Psoas muscle (tissue), 8 donors: ENCODE results near the gene COMMD10. TPM values are rescaled to one million over a fixed set of nuclear protein-coding genes. Genes with fewer than 3 reads are reported as not detected.
A peak's percentile ranks its signal among the peaks of the same experiment; 100 is the strongest.
"Not testable (repeated sequence)": the region's sequence is repeated elsewhere in the genome, so short reads cannot be mapped to it uniquely, and the experiment has no call there.

Experiments used
- ATAC-seq, 4 donors: fragments of 200-7000 bp; cut with Tn5 transposase; one replicate each; pipeline ENCODE4 v1.9.1; 2020; ENCODE audit warnings: moderate library complexity in 3 of 4, mild to moderate bottlenecking in 2 of 4
- DNase-seq, 2 donors: peaks; one replicate each; pipeline ENCODE4 v3.0.0-alpha.2; 2020
- H3K27ac ChIP-seq: fragments of 200-600 bp; one replicate; pipeline ENCODE4 v1.8.0; 2022
- H3K27me3 ChIP-seq, 3 donors: fragments of 200-600 bp in 1 of 3; one replicate each; pipeline versions ENCODE4 v1.6.1 to v1.8.0; 2013 to 2022; ENCODE audit warnings: low read length in 2 of 3, mild to moderate bottlenecking in 2 of 3, moderate library complexity in 1 of 3; ENCODE audit not compliant: insufficient read depth in 3 of 3
- H3K36me3 ChIP-seq, 2 donors: fragments of 200-600 bp in 1 of 2; one replicate each; pipeline versions ENCODE4 v1.6.1 to v1.8.0; 2013 to 2022; ENCODE audit warnings: low read depth in 1 of 2, mild to moderate bottlenecking in 1 of 2, moderate library complexity in 1 of 2; ENCODE audit not compliant: insufficient read depth in 1 of 2
- H3K4me1 ChIP-seq: fragments of 200-600 bp; one replicate; pipeline ENCODE4 v1.8.0; 2022
- H3K4me3 ChIP-seq: fragments of 200-600 bp; one replicate; pipeline ENCODE4 v1.8.0; 2022; ENCODE audit warnings: mild to moderate bottlenecking
- H3K9me3 ChIP-seq: fragments of 200-600 bp; one replicate; pipeline ENCODE4 v1.8.0; 2022
- WGBS, 3 donors: extraction: QIAGEN DNeasy Blood & Tissue Kit; methylation state at CpG; one replicate each; pipeline versions ENCODE4 v1.1.6 to v1.1.7; 2013; 5-methylcytosine and 5-hydroxymethylcytosine counted together
- intact Hi-C, 2 donors: fragments of 100-400 bp; cut with DNase I; formaldehyde crosslinking; loops; one replicate each; pipeline versions ENCODE4 v1.11.0 to v1.14.2; 2022
- polyA plus RNA-seq, 3 donors: library from polyadenylated mRNA; stranded (reverse); fragments of 200-250 nt; gene quantifications; one replicate each; pipeline ENCODE4 v1.2.3, GENCODE V29; 2013
- total RNA-seq, 4 donors: library from RNA; stranded (reverse); fragmentation: NEBNext Ultra II Directional in 2 of 4; extraction: Animal tissue kit (Norgen Biotek cat#: 25700) in 2 of 4; gene quantifications; one replicate each; pipeline versions ENCODE4 v1.2.1 to v1.2.4, GENCODE V29; 2021 to 2023
- TF ChIP-seq, protein P1 (sequence below): fragments of 200-600 bp; IDR thresholded peaks from one replicate; pipeline ENCODE4 v1.8.0; 2022; ENCODE audit warnings: antibody characterized with exemption
- donor health status: healthy with polysubstance abuse.
- donor health status: DM: no; HTN: no; CAD: no; lungs with moderate emphysema.
- donor health status: Bipolar disorder and iron deficiency.
- donor health status: healthy.
- donor health status: DM: yes; HTN: yes; CAD: no.
- donor health status: DM: no; HTN: no; CAD: no.
- donor health status: DM: no; HTN: no; CAD: no.
- donor health status: DM: yes; HTN: yes; CAD: no.

The COMMD10 gene
- total and polyA plus RNA-seq, 7 donors: 8.4 to 23.0 (median 16.7) TPM

- 32 to 43% (median 38%) methylated on average over 11 of the region's 11 CpGs for WGBS, 3 donors
- Histone ChIP-seq H3K27me3 (no peaks in the 10 kb centered on the region), H3K36me3 (peaks cover 4 to 21% of the 10 kb centered on the region in 2 donors), H3K4me1 (peaks cover 8% of the 10 kb centered on the region), H3K4me3 (peak overlapping the region; percentile 87), H3K27ac (peak overlapping the region; percentile 97), H3K9me3 (no peaks in the 10 kb centered on the region)
- ATAC-seq: peak; percentile 9 to 45 (median 28)
- TF ChIP-seq, protein P1, sequence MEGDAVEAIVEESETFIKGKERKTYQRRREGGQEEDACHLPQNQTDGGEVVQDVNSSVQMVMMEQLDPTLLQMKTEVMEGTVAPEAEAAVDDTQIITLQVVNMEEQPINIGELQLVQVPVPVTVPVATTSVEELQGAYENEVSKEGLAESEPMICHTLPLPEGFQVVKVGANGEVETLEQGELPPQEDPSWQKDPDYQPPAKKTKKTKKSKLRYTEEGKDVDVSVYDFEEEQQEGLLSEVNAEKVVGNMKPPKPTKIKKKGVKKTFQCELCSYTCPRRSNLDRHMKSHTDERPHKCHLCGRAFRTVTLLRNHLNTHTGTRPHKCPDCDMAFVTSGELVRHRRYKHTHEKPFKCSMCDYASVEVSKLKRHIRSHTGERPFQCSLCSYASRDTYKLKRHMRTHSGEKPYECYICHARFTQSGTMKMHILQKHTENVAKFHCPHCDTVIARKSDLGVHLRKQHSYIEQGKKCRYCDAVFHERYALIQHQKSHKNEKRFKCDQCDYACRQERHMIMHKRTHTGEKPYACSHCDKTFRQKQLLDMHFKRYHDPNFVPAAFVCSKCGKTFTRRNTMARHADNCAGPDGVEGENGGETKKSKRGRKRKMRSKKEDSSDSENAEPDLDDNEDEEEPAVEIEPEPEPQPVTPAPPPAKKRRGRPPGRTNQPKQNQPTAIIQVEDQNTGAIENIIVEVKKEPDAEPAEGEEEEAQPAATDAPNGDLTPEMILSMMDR: no peak
- no peak for DNase-seq
- intact Hi-C loops: loop anchor here in 1 of 2 donors (10.0 kb wide), 1 partner anchor 239 kb away; the partner anchor contains the start of genes AP3S1 and ATG12
These were observed 536 bp upstream of the COMMD10 start for GRCh38 chr5:116084287-116084691.

DNA sequence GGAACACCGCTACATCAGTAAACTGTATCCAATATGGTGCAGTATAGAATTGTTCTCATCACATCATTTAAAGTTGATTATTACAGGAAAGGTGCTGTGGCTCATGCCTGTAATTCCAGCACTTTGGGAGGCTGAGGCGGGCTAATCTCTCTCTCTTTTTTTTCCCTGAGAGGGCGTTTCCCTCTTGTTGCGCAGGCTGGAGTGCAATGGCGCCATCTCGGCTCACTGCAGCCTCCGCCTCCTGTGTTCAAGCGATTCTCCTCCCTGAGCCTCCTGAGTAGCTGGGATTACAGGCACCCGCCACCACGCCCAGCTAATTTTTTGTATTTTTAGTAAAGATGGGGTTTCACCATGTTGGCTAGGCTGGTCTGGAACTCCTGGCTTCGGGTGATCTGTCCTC is 1.5 kb downstream of the COMMD10 start:
- peaks cover 5 to 31% of the 10 kb centered on the region in 2 donors for H3K36me3 ChIP-seq
- H3K27me3 ChIP-seq, ATAC-seq, DNase-seq, H3K27ac ChIP-seq, H3K9me3 ChIP-seq, H3K4me1 ChIP-seq: not testable (repeated sequence)
- 97 to 100% (median 99%) methylated on average over 11 of the region's 11 CpGs for WGBS, 3 donors
- peak overlapping the region; percentile 87 for H3K4me3 ChIP-seq
- intact Hi-C loops: loop anchor here in 1 of 2 donors (10.0 kb wide), 1 partner anchor 242 kb away; the partner anchor contains the start of genes AP3S1 and ATG12

DNA sequence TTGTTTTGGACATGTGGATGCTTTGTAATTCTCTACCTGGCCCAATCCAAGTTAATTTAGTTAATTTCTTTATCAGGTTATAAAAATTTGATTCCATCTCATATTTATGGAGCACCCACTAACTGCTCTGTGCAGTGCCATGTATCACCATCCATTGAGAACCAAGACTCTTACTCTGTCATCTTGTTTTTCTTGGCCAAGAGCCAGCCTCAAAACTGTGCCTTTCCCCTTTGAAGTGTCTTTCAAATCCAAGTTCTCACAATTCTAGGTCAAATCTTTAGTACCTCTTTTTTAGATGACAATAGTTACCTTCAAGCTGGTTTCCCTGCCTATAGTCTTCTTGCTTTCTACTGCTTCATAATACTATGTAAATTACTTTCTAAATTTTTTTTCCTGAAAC is 3.2 kb downstream of the COMMD10 start:
- intact Hi-C loops: loop anchor here in 1 of 2 donors (10.0 kb wide), 1 partner anchor 243 kb away; the partner anchor contains the start of genes AP3S1 and ATG12
- Histone ChIP-seq H3K4me1 (peaks cover 1% of the 10 kb centered on the region), H3K27ac (no peak overlapping the region), H3K4me3 (no peak overlapping the region), H3K27me3 (no peaks in the 10 kb centered on the region), H3K36me3 (peaks cover 5 to 48% of the 10 kb centered on the region in 2 donors), H3K9me3 (no peaks in the 10 kb centered on the region)
- TF ChIP-seq, protein P1: no peak
- ATAC-seq (no peak), DNase-seq (no peak)

DNA sequence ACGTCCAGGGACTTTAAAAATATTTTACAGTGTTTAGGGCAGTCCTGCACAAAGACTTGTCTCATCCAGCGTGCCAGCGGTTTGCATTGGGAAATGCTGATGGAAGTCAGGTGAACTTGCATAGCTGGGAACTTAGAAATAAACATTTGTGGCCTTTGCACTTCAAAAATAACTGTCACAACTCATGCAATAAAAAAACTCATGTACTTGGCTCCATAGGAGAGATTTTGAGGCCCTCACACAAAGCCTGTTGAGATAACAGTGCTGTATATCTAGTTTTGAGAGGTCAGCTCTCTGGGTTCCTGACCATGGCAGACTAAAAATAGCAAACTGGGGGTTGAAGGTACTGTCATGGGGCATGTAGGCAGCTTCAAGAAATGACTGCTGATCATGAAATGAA is 5.5 kb downstream of the COMMD10 start:
- no peak for ATAC-seq
- H3K36me3 ChIP-seq: peaks cover 15 to 71% of the 10 kb centered on the region in 2 donors
- WGBS, 3 donors: 90 to 96% (median 92%) methylated on average over 3 of the region's 3 CpGs
- no peak overlapping the region for H3K27ac ChIP-seq
- H3K4me1 ChIP-seq: no peaks in the 10 kb centered on the region
- H3K27me3 ChIP-seq: no peaks in the 10 kb centered on the region
- TF ChIP-seq, protein P1: no peak
- DNase-seq: no peak
- H3K4me3 ChIP-seq: no peak overlapping the region
- intact Hi-C loops: no loop called here
- H3K9me3 ChIP-seq: no peaks in the 10 kb centered on the region

DNA sequence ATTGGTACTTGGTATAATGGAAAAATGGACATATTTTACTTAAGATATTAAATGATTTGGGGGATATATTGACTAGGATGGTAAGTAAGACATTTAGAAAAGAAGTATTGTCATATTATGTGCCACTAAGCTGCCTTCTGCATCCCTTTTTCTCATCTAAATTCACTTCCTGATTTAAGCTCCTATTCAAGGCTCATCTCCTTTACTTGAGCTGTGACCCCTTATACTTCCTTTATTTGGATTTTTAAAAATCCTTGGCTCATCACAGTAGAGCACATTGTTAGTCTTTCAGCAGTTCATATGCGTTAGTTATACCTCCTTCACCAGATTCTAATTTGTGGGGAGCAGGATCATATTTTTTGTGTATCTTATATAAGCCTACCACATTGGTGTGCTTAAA is 6.6 kb downstream of the COMMD10 start:
- Histone ChIP-seq H3K27ac (no peak overlapping the region), H3K9me3 (no peaks in the 10 kb centered on the region), H3K27me3 (no peaks in the 10 kb centered on the region), H3K36me3 (peaks cover 15 to 82% of the 10 kb centered on the region in 2 donors), H3K4me1 (no peaks in the 10 kb centered on the region), H3K4me3 (no peak overlapping the region)
- intact Hi-C loops: no loop called here
- TF ChIP-seq, protein P1: no peak
- DNase-seq: no peak
- no peak for ATAC-seq
- WGBS, 3 donors: 0 to 98% (median 0%) methylated on average over 1 of the region's 1 CpG
